GM21723 (cell line): ENCODE results near the gene CPT1A.

Source experiments
- ATAC-seq: cut with Tn5 transposase; IDR thresholded peaks from one replicate; pipeline ENCODE4 v1.9.1; 2021; ENCODE audit warnings: mild to moderate bottlenecking, moderate library complexity; ENCODE audit not compliant: unreplicated experiment

CPT1A gene

DNA sequence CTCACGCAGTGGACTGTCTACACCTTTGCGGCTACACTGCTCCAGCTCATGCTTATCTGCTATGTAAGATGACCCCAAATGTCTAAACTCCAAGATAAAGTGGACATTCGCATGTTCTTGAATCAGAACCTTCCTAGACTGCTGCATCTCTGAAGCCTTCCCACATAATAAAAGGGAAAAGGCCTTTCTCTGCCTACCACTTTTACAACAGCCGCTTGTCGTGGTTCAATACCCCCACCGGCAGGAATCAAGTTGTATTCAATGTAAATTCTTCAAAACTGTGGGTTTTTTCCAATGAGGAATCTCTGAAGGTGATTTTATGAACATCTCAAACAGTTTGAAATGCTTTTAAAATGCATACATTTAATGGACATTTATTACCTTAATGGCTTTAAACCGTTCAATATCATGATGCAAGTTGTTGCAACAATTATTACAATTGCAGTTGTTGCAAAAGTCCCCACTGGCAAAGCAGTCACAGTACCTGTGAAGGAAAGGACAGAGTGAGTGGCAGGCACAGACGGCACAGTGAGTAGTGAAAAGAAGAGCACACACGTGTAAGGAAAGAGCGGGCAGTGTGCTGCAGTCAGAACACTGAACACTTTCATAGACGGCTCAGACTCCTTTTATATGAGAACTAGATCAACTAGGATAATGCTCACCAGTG is 126.1 kb downstream of the CPT1A start:
- no peak for ATAC-seq

DNA sequence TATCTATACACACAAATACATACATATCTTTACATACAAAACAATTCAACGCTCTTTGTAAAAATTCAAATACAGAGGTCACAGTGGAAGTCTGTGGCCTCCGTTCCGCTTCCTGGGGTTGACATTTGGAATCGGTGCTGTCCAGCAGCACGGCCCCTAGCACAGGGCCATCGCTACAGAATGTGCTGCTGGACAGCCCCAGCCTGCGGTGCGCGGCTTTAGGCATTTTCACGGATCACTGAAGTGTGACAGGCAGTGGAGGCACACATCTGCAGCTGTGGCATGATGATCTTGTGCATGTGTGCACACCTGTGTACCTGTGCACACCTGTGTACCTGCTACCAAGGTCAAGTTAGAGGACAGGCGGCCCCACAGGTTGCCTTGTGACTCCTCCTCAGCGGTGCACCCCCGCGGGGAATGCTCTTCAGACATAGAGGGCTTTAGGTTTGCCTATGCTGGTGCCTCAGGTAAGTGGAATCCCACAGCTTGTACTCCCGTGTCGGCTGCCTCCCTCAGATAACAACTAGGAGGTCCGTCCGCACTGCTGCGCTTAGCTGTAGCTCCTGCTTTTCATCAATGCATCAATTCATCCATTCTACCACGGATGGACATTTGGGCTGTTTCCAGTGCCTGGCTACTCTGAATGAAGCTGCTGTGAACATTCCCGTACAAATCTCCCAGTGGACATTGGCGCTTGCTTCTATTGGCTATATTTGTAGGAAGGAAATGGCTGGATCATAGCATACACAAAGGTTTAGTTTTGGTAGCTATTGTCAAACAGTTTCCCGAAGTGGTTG is 127.5 kb downstream of the CPT1A start:
- no peak for ATAC-seq

DNA sequence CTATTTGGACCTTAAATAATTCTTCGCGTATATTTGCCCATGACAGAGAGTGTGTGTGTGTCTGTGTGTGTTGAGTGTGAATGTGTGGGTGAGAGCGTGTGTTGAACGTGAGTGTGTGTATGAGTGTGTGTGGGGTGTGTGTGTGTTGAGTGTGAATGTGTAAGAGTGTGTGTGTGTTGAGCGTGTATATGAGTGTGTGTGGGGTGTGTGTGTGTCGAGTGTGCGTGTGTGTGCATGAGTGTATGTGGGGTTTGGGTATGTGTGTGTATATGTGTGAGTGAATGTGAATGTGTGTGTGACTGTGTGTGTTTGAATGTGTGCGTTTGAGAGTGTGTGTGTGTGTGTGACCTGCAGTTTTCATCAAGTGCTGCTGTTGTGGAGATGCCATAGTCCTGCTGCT is 130.6 kb downstream of the CPT1A start:
- ATAC-seq: no peak

DNA sequence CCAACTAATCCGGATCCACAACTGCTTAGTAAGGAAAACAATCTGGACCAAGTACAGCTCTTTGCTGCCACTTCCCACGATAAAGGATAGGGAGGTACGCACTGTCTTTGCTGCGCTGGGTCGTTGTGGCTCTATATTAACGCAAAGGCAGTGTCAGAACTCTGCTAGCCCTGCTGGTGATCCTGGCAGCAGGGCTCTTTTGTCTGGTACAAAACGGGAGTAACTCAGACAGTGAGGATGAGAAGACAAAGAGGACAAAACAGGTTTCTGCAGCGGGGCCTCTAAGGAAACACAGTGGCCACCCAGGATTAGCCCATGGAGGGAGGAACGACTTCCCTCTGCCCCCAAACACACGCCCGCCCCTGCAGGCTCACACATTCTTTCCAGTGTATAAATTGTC is 131.3 kb downstream of the CPT1A start:
- no peak for ATAC-seq

DNA sequence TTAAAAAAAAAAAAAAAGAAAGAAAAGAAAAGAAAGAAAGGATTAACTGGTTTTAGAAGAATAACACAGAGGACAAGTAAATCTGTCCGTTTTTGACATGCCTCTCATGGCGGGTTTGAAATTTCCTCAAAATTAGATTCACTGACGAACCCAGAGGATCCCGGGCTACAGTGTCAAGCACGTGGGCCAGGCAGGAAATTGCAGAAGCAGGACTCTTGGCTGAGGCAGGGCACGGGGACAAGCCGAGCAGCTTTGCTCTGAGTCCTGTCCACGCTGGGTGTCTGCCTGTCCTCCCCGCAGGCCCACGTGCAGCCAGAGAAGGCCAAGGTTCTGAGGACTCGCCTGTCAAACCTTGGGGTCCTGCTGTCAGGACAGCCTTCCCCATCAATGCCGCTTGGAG is 132.7 kb downstream of the CPT1A start:
- ATAC-seq: no peak

- no peak for ATAC-seq
Measured at GRCh38 chr11:68707527-68707926, 134.2 kb downstream of the CPT1A start.

DNA sequence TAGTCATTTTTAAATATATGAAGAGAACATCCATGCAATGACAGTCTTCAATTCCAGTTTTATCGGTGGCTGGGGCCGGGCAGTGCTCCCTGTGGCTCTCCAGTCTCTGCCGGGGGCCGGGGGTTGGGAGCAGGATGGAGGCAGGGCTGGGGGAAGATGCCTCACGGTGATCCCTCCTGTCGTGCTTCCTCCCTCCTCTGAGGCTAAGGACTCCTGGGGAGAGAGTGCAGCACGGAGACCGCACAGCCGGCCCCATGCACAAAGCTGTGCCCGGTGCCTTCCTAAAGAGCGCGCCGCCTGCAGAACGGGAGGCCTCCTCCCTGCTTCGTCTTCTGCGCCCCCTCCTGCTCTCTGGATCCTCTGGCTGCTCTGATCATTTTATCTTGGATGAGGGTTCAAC is 136.8 kb downstream of the CPT1A start:
- ATAC-seq: no peak
